H1 (cell line): ENCODE measurements around the gene LGR4. TPM values are rescaled to one million over a fixed set of nuclear protein-coding genes. Genes with fewer than 3 reads are reported as not detected.

Experiments used
- CTCF ChIA-PET: fragments of 300-600 bp; sonication (Branson Sonifier 250); formaldehyde crosslinking; loops from one replicate; lab custom pipeline; 2021; ENCODE audit not compliant: partially characterized antibody; lab: Charles Lee
- POLR2A ChIA-PET: fragments of 300-600 bp; sonication (Branson Sonifier 250); formaldehyde crosslinking; loops from one replicate; lab custom pipeline; 2021; ENCODE audit warnings: inconsistent platforms; ENCODE audit not compliant: partially characterized antibody; lab: Charles Lee
- DNase-seq, 2 experiments: peaks; one replicate each; pipeline versions ENCODE4 v3.0.0 to v3.0.0-alpha.2; 2010 to 2022; ENCODE audit warnings: low spot score in 2 of 2, low read depth in 1 of 2, mixed read lengths in 1 of 2
- FAIRE-seq: peaks from 2 replicates; lab custom pipeline; 2011; peaks lifted over from hg19 to GRCh38; lab: Jason Lieb, UNC
- H2AFZ ChIP-seq: 2 replicates; pipeline ENCODE4 v1.8.1; 2012; ENCODE audit warnings: low read length, inconsistent platforms
- H2AK5ac ChIP-seq: 2 replicates; pipeline ENCODE4 v1.6.1; 2013; ENCODE audit warnings: low read depth, low read length
- H2BK120ac ChIP-seq: replicated peaks from 2 replicates; pipeline ENCODE3; 2013; ENCODE audit warnings: low read depth, low read length, inconsistent platforms
- H2BK12ac ChIP-seq: 2 replicates; pipeline ENCODE4 v1.6.1; 2013; ENCODE audit warnings: low read depth, low read length
- H2BK15ac ChIP-seq: 2 replicates; pipeline ENCODE4 v1.6.1; 2013; ENCODE audit warnings: low read length
- H2BK20ac ChIP-seq: 2 replicates; pipeline ENCODE4 v1.6.1; 2013; ENCODE audit warnings: low read length
- H2BK5ac ChIP-seq: 2 replicates; pipeline ENCODE4 v1.6.1; 2013; ENCODE audit warnings: low read depth, low read length
- H3K14ac ChIP-seq: 2 replicates; pipeline ENCODE4 v1.6.1; 2013; ENCODE audit warnings: inconsistent platforms; ENCODE audit not compliant: insufficient read length
- H3K18ac ChIP-seq: 2 replicates; pipeline ENCODE4 v1.6.1; 2013; ENCODE audit warnings: low read length; ENCODE audit errors: extremely low read depth
- H3K23ac ChIP-seq: 2 replicates; pipeline ENCODE4 v1.6.1; 2013; ENCODE audit warnings: inconsistent platforms; ENCODE audit not compliant: insufficient read length
- H3K23me2 ChIP-seq: 2 replicates; pipeline ENCODE4 v1.6.1; 2013; ENCODE audit warnings: low read depth, low read length
- H3K27ac ChIP-seq: 2 replicates; pipeline ENCODE4 v1.6.1; 2011; ENCODE audit warnings: low read depth, low read length, inconsistent platforms
- H3K27me3 ChIP-seq, 4 experiments: replicated peaks in 1 of 4; 1 replicate in 1 of 4; 2 replicates in 3 of 4; pipeline versions ENCODE4 v1.6.1 to v1.8.1; 2011 to 2013; ENCODE audit warnings: low read length in 3 of 4, mild to moderate bottlenecking in 3 of 4, inconsistent platforms in 2 of 4, mixed read lengths in 2 of 4, moderate library complexity in 1 of 4; ENCODE audit not compliant: control insufficient read depth in 3 of 4, insufficient read depth in 3 of 4; ENCODE audit errors: extremely low read depth in 1 of 4
- H3K36me3 ChIP-seq, 4 experiments: 2 replicates each; pipeline versions ENCODE4 v1.6.1 to v1.8.1; 2011 to 2013; ENCODE audit warnings: mild to moderate bottlenecking in 4 of 4, low read length in 3 of 4, moderate library complexity in 2 of 4, control low read depth in 1 of 4, inconsistent platforms in 1 of 4; ENCODE audit not compliant: insufficient read depth in 4 of 4, control insufficient read depth in 2 of 4
- H3K4ac ChIP-seq: replicated peaks from 2 replicates; pipeline ENCODE3; 2013; ENCODE audit warnings: low read length, low read depth, mixed read lengths, inconsistent platforms; ENCODE audit not compliant: insufficient read length
- H3K4me1 ChIP-seq, 4 experiments: replicated peaks in 1 of 4; 1 replicate in 1 of 4; 2 replicates in 3 of 4; pipeline versions ENCODE4 v1.6.1 to v1.8.1; 2011 to 2013; ENCODE audit warnings: low read length in 3 of 4, inconsistent platforms in 2 of 4, mixed read lengths in 1 of 4; ENCODE audit not compliant: insufficient read depth in 4 of 4, control insufficient read depth in 3 of 4
- H3K4me2 ChIP-seq, 2 experiments: 2 replicates each; pipeline versions ENCODE4 v1.6.1 to v1.8.1; 2011 to 2013; ENCODE audit warnings: low read depth in 2 of 2, low read length in 2 of 2, control low read depth in 1 of 2, inconsistent platforms in 1 of 2, mild to moderate bottlenecking in 1 of 2; ENCODE audit not compliant: insufficient read depth in 1 of 2
- H3K4me3 ChIP-seq, 4 experiments: fragments of 200-600, 300-600 bp in 1 of 4; sonication (generic), shearing (Covaris generic), sonication (Bioruptor Twin) in 1 of 4; 2 replicates each; pipeline versions ENCODE4 v1.5.1 to v1.8.1; 2011 to 2016; ENCODE audit warnings: low read length in 4 of 4, low read depth in 3 of 4, control low read depth in 2 of 4, inconsistent platforms in 2 of 4, mild to moderate bottlenecking in 2 of 4, mixed read lengths in 1 of 4, moderate library complexity in 1 of 4; ENCODE audit not compliant: insufficient read depth in 2 of 4; ENCODE audit errors: extremely low read depth in 1 of 4
- H3K56ac ChIP-seq: replicated peaks from 2 replicates; pipeline ENCODE3; 2013; ENCODE audit warnings: low read depth, mild to moderate bottlenecking, mixed read lengths, low read length, inconsistent platforms; ENCODE audit not compliant: insufficient read length
- H3K79me1 ChIP-seq: 2 replicates; pipeline ENCODE4 v1.6.1; 2013; ENCODE audit warnings: low read depth, low read length, control low read depth
- H3K79me2 ChIP-seq, 2 experiments: 2 replicates each; pipeline versions ENCODE4 v1.6.1 to v1.8.1; 2012 to 2013; ENCODE audit warnings: low read length in 2 of 2, mild to moderate bottlenecking in 2 of 2, inconsistent platforms in 1 of 2; ENCODE audit not compliant: insufficient read depth in 2 of 2, control insufficient read depth in 1 of 2
- H3K9ac ChIP-seq, 4 experiments: replicated peaks in 1 of 4; 1 replicate in 1 of 4; 2 replicates in 3 of 4; pipeline versions ENCODE4 v1.6.1 to v1.8.1; 2011 to 2013; ENCODE audit warnings: low read depth in 3 of 4, low read length in 3 of 4, control low read depth in 2 of 4, mild to moderate bottlenecking in 2 of 4, moderate library complexity in 2 of 4, inconsistent platforms in 1 of 4; ENCODE audit errors: extremely low read depth in 1 of 4
- H3K9me3 ChIP-seq, 2 experiments: 2 replicates each; pipeline versions ENCODE4 v1.6.1 to v1.8.1; 2012 to 2013; ENCODE audit warnings: mild to moderate bottlenecking in 2 of 2, moderate library complexity in 2 of 2, control low read depth in 1 of 2, inconsistent platforms in 1 of 2, low read depth in 1 of 2, low read length in 1 of 2, mixed read lengths in 1 of 2; ENCODE audit not compliant: insufficient read depth in 2 of 2
- H4K20me1 ChIP-seq, 2 experiments: replicated peaks in 1 of 2; 2 replicates each; pipeline versions ENCODE3 to v1.8.1; 2011 to 2013; ENCODE audit warnings: inconsistent platforms in 2 of 2, low read length in 2 of 2, mild to moderate bottlenecking in 1 of 2; ENCODE audit not compliant: insufficient read depth in 2 of 2, control insufficient read depth in 1 of 2
- H4K5ac ChIP-seq: 2 replicates; pipeline ENCODE4 v1.6.1; 2013; ENCODE audit warnings: low read length, low read depth, mixed read lengths, inconsistent platforms; ENCODE audit not compliant: insufficient read length
- H4K8ac ChIP-seq: 2 replicates; pipeline ENCODE4 v1.8.0; 2013; ENCODE audit warnings: mild to moderate bottlenecking, moderate library complexity, low read length, inconsistent platforms; ENCODE audit not compliant: insufficient read depth; ENCODE audit errors: extremely low read depth
- H4K91ac ChIP-seq: replicated peaks from 2 replicates; pipeline ENCODE3; 2013; ENCODE audit warnings: low read length, mixed read lengths, inconsistent platforms; ENCODE audit not compliant: insufficient read length
- CHD2 ChIP-seq: IDR thresholded peaks from 2 replicates; pipeline ENCODE4 v1.6.1; 2012; ENCODE audit warnings: low read length, improper control_type of control experiment
- EP300 ChIP-seq, 2 experiments: IDR thresholded peaks; 1 replicate in 1 of 2; 2 replicates in 1 of 2; pipeline ENCODE4 v1.6.1; 2011 to 2012; ENCODE audit warnings: low read depth in 2 of 2, low read length in 2 of 2, mild to moderate bottlenecking in 2 of 2, borderline replicate concordance in 1 of 2, inconsistent platforms in 1 of 2, moderate library complexity in 1 of 2
- FOSL1 ChIP-seq: IDR thresholded peaks from 2 replicates; pipeline ENCODE4 v1.6.1; 2011; ENCODE audit warnings: mild to moderate bottlenecking, low read depth, low read length, moderate library complexity; ENCODE audit not compliant: insufficient read depth
- GTF2F1 ChIP-seq: IDR thresholded peaks from 2 replicates; pipeline ENCODE4 v1.6.1; 2012; ENCODE audit warnings: low read depth, low read length, improper control_type of control experiment, borderline replicate concordance
- HDAC6 ChIP-seq: IDR thresholded peaks from one replicate; pipeline ENCODE4 v1.7.1; 2012; ENCODE audit warnings: low read depth, mild to moderate bottlenecking, inconsistent platforms, low read length, moderate library complexity
- KDM4A ChIP-seq: IDR thresholded peaks from one replicate; pipeline ENCODE4 v1.7.1; 2012; ENCODE audit warnings: low read depth, mild to moderate bottlenecking, moderate library complexity, low read length, inconsistent platforms; ENCODE audit not compliant: severe bottlenecking
- POLR2AphosphoS5 ChIP-seq: IDR thresholded peaks from 2 replicates; pipeline ENCODE4 v1.6.1; 2011; ENCODE audit warnings: low read depth, low read length
- SAP30 ChIP-seq: fragments of 300-600 bp; sonication (generic); IDR thresholded peaks from 2 replicates; pipeline ENCODE4 v1.7.1; 2012; ENCODE audit warnings: low read length, moderate library complexity, mild to moderate bottlenecking, inconsistent platforms; ENCODE audit not compliant: insufficient read depth, insufficient replicate concordance
- SRF ChIP-seq: IDR thresholded peaks from 2 replicates; pipeline ENCODE4 v1.6.1; 2011; ENCODE audit warnings: mild to moderate bottlenecking, low read depth, low read length, moderate library complexity
- ZNF274 ChIP-seq: IDR thresholded peaks from 2 replicates; pipeline ENCODE4 v1.7.0; 2012; ENCODE audit warnings: low read length, borderline replicate concordance; ENCODE audit errors: extremely low read depth
- WGBS, 2 experiments: shearing (Covaris generic) in 1 of 2; methylation state at CpG; one replicate each; pipeline versions ENCODE4 v1.1.6 to v1.1.7; 2013 to 2015; ENCODE audit warnings: low lambda C conversion rate in 2 of 2, mixed read lengths in 2 of 2, inconsistent platforms in 1 of 2, low coverage in 1 of 2, missing lambda C conversion rate in 1 of 2; ENCODE audit not compliant: insufficient replicate concordance in 2 of 2, insufficient coverage in 1 of 2, insufficient read length in 1 of 2; ENCODE audit errors: extremely low coverage in 1 of 2, missing lambda C conversion rate in 1 of 2; 5-methylcytosine and 5-hydroxymethylcytosine counted together
- polyA plus RNA-seq, 7 experiments: library from polyadenylated mRNA; depleted of rRNA in 3 of 7; stranded (reverse) in 5 of 7; unstranded in 2 of 7; fragments of >200 nt in 5 of 7; fragments of 200-250 nt in 2 of 7; gene quantifications; 1 replicate in 5 of 7; 2 replicates in 1 of 7; 4 replicates in 1 of 7; pipeline versions ENCODE4 v1.2.1 to v1.2.3, GENCODE V29; 2011 to 2013; ENCODE audit warnings: missing spikeins in 2 of 7, mixed read lengths in 2 of 7
- total RNA-seq: library from RNA; stranded (reverse); fragmentation: NEBNext Ultra II Directional; extraction: Animal tissue kit (Norgen Biotek cat#: 25700); gene quantifications from 2 replicates; pipeline ENCODE4 v1.2.1, GENCODE V29; 2021
- TF ChIP-seq, protein P1 (sequence below): IDR thresholded peaks from 2 replicates; pipeline ENCODE4 v1.6.1; 2012; ENCODE audit warnings: inconsistent platforms

The LGR4 gene
- total and polyA plus RNA-seq, 2 of the 8 experiments (the other 6 are each of a cell fraction or from before 2014, with no cell fraction given), result 26.6 to 61.7 TPM

DNA sequence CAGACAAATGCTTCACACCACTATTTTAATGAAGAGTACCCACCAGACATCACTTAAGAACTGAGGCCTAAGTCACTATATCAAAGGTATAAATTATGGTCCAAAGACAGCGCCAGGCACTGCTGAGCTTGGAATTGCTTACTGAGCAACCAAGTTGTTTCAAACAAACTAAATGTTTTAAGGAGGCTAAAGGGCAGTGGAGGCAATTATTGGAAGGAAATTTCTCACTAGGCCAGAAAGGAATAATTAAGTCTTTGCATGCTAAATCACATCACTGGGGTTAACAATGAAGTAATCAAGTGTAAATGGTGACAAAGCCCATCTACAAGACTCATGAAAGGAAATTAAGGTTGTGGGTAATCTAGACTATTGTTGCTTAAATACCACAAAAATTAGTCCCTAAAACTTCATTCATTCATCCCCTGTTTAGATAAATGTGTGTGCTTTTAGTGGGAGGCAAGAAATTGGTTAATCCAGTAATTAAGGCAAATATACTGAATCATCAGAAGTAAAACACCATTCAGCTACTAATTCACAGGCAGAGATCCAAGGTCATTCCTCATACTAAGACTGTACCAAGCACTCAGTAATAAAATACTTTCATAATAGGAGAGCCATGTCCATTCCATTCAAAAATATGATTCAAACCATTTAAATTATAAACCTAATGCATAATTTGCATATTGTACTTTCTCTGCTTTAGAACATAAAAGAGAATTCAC is 21.2 kb downstream of the LGR4 start:
- Histone ChIP-seq H4K5ac (no peak overlapping the region), H3K79me2 (peaks cover 19 to 93% of the 10 kb centered on the region in 2 experiments), H2BK120ac (no peak overlapping the region), H3K4me3 (no peak overlapping the region), H3K27me3 (no peaks in the 10 kb centered on the region), H2BK15ac (no peak overlapping the region), H3K23ac (no peak overlapping the region), H4K8ac (no peak overlapping the region), H2AK5ac (no peak overlapping the region), H2AFZ (no peak overlapping the region), H3K18ac (no peak overlapping the region), H3K4me1 (peaks cover 0 to 10% (median 5%) of the 10 kb centered on the region in 4 experiments; a peak in 4 of 7 replicates), H4K20me1 (peaks cover 0 to 2% of the 10 kb centered on the region in 2 experiments), H2BK5ac (no peak overlapping the region), H2BK12ac (no peak overlapping the region), H3K36me3 (peaks cover 0 to 8% (median 3%) of the 10 kb centered on the region in 4 experiments; a peak in 3 of 8 replicates), H3K9me3 (0 out of 4 replicates have a peak, but pooled peaks cover 0 to 2% of the 10 kb centered on the region in 2 experiments), H3K56ac (no peak overlapping the region), H3K9ac (no peak overlapping the region), H3K27ac (no peak overlapping the region), H3K79me1 (no peaks in the 10 kb centered on the region; the same call in 1 of the 2 replicates), H3K4me2 (0 out of 4 replicates have a peak overlapping the region, but pooled peaks of 1 of the 2 experiments have one; percentile 17), H3K14ac (no peak overlapping the region), H3K23me2 (no peaks in the 10 kb centered on the region; the same call in 1 of the 2 replicates), H4K91ac (no peak overlapping the region), H3K4ac (no peak overlapping the region), H2BK20ac (no peak overlapping the region)
- FAIRE-seq (no peak), DNase-seq (no peak)
- ChIA-PET CTCF (no interaction called here), POLR2A (interaction anchor here (1.0 to 1.3 kb wide), 3 partner anchors 10 to 19 kb away, joined by 3 to 4 read pairs (median 3); no protein-coding TSS in a partner anchor)
- WGBS, 2 experiments, result 80% methylated on average over 1 of the region's 1 CpG; no CpG with 5 or more reads in 1 of the 2 experiments
- no peak for TF ChIP-seq EP300 (IDR thresholded peaks at IDR 0.05; ENCODE audit: borderline replicate concordance in 1 of 2, low read depth in 2 of 2, low read length in 2 of 2)
- TF ChIP-seq ZNF274, result no peak
- TF ChIP-seq, protein P1, sequence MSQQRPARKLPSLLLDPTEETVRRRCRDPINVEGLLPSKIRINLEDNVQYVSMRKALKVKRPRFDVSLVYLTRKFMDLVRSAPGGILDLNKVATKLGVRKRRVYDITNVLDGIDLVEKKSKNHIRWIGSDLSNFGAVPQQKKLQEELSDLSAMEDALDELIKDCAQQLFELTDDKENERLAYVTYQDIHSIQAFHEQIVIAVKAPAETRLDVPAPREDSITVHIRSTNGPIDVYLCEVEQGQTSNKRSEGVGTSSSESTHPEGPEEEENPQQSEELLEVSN, result no peak
- no peak for TF ChIP-seq FOSL1
- TF ChIP-seq HDAC6, result no peak
- TF ChIP-seq KDM4A, result no peak
- TF ChIP-seq SAP30, result no peak
- TF ChIP-seq POLR2AphosphoS5, result no peak
- TF ChIP-seq GTF2F1, result no peak
- no peak for TF ChIP-seq CHD2
- no peak for TF ChIP-seq SRF
